HG03060 (cell line): ENCODE results near the gene ETV3L.
"Not testable (repeated sequence)": the region's sequence is repeated elsewhere in the genome, so short reads cannot be mapped to it uniquely, and the experiment has no call there.

Source experiments
- ATAC-seq: cut with Tn5 transposase; IDR thresholded peaks from one replicate; pipeline ENCODE4 v1.9.1; 2021; ENCODE audit warnings: low read depth, moderate number of reproducible peaks; ENCODE audit not compliant: unreplicated experiment

Gene ETV3L

GRCh38 chr1:157084720-157085119 lies 14.9 kb downstream of the ETV3L start:
- ATAC-seq, result no peak

GRCh38 chr1:157081707-157082106 lies 17.9 kb downstream of the ETV3L start:
- ATAC-seq, result no peak

GRCh38 chr1:157080714-157081113 lies 18.9 kb downstream of the ETV3L start:
- ATAC-seq, result no peak

- no peak for ATAC-seq
Observed at GRCh38 chr1:157077394-157077793, 22.2 kb downstream of the ETV3L start.

GRCh38 chr1:157073944-157074685 lies 25.5 kb downstream of the ETV3L start:
- ATAC-seq, result no peak

- no peak for ATAC-seq
Observed at GRCh38 chr1:157069601-157070000, 30.0 kb downstream of the ETV3L start.

GRCh38 chr1:157059241-157059640 lies 40.4 kb downstream of the ETV3L start:
- not testable (repeated sequence) for ATAC-seq

- ATAC-seq, result no peak
Observed at GRCh38 chr1:157056269-157056668, 43.3 kb downstream of the ETV3L start.

- ATAC-seq, result not testable (repeated sequence)
Observed at GRCh38 chr1:157055729-157056128, 43.9 kb downstream of the ETV3L start.

- no peak for ATAC-seq
Observed at GRCh38 chr1:157050836-157051235, 48.8 kb downstream of the ETV3L start.

GRCh38 chr1:157047062-157047410 lies 52.6 kb downstream of the ETV3L start:
- no peak for ATAC-seq

- ATAC-seq, result no peak
Observed at GRCh38 chr1:157045250-157046218, 54.1 kb downstream of the ETV3L start, which contains the start of gene ARHGEF11. Gene ARHGEF11, minus strand, starts transcription at chr1:157045742. Its CDS starts 1,412 bp downstream, at chr1:157044330.

- no peak for ATAC-seq
Observed at GRCh38 chr1:157044326-157044725, 55.3 kb downstream of the ETV3L start.

- ATAC-seq, result no peak
Observed at GRCh38 chr1:157043685-157044084, 55.9 kb downstream of the ETV3L start.

GRCh38 chr1:157042846-157043245 lies 56.8 kb downstream of the ETV3L start:
- no peak for ATAC-seq
